Colonic mucosa (tissue), 4 donors: ENCODE data around the gene NFKBIB. TPM values are rescaled to one million over a fixed set of nuclear protein-coding genes. Genes with fewer than 3 reads are reported as not detected.
"Not testable (repeated sequence)": the region's sequence is repeated elsewhere in the genome, so short reads cannot be mapped to it uniquely, and the experiment has no call there.

Experiments used
- DNase-seq: peaks from one replicate; pipeline ENCODE4 v3.0.0-alpha.2; 2020
- H3K27ac ChIP-seq: fragments of 200-600 bp; one replicate; pipeline ENCODE4 v1.8.0; 2021
- H3K27me3 ChIP-seq: fragments of 200-600 bp; one replicate; pipeline ENCODE4 v1.8.0; 2021
- H3K36me3 ChIP-seq: fragments of 200-600 bp; one replicate; pipeline ENCODE4 v1.8.0; 2021
- H3K4me1 ChIP-seq: fragments of 200-600 bp; one replicate; pipeline ENCODE4 v1.8.0; 2021; ENCODE audit warnings: mild to moderate bottlenecking
- H3K4me3 ChIP-seq: fragments of 200-600 bp; one replicate; pipeline ENCODE4 v1.8.0; 2021
- H3K9ac ChIP-seq, 2 donors: one replicate each; pipeline ENCODE4 v1.7.0; 2013; ENCODE audit warnings: control low read depth in 2 of 2, low read depth in 2 of 2, low read length in 2 of 2
- H3K9me3 ChIP-seq: fragments of 200-600 bp; one replicate; pipeline ENCODE4 v1.8.0; 2021
- CTCF ChIP-seq: fragments of 200-600 bp; IDR thresholded peaks from one replicate; pipeline ENCODE4 v1.8.0; 2022; ENCODE audit warnings: antibody characterized with exemption, mild to moderate bottlenecking
- intact Hi-C: fragments of 100-400 bp; cut with DNase I; formaldehyde crosslinking; loops from one replicate; pipeline ENCODE4 v1.14.1; 2022
- total RNA-seq, 2 donors: library from RNA; stranded (reverse); fragmentation: NEBNext Ultra II Directional in 1 of 2; extraction: Animal tissue kit (Norgen Biotek cat#: 25700) in 1 of 2; gene quantifications; one replicate each; pipeline ENCODE4 v1.2.1, GENCODE V29; 2021
- donor health status: healthy.
- donor health status: DM: no; HTN: no; CAD: no.
- donor health status: DM: no; HTN: no; CAD: no.

The NFKBIB gene
- total RNA-seq, 2 donors from 2014 or later, result 40.7 to 52.4 TPM

DNA sequence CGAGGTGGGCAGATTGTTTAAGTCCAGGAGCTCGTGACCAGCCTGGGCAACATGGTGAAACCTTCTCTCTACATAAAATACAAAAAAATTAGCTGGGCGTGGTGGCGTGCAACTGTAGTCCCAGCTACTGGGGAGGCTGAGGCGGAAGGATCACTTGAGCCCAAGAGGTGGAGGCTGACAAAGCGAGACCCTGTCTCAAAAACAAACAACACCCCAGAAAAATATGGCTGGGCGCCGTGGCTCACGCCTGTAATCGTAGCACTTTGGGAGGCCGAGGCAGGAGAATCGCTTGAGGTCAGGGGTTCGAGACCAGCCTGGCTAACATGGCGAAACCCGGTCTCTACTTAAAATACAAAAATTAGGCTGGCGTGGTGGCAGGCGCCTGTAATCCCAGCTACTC, 46.6 kb upstream of the NFKBIB start:
- no peak for DNase-seq
- peak overlapping the region in 1 of 2 donors; percentile 85 for H3K9ac ChIP-seq
- intact Hi-C loops, result no loop called here
- H3K27me3 ChIP-seq, result no peaks in the 10 kb centered on the region
- H3K4me3 ChIP-seq, result no peak overlapping the region
- H3K36me3 ChIP-seq, result no peaks in the 10 kb centered on the region
- H3K9me3 ChIP-seq, result no peaks in the 10 kb centered on the region
- peaks cover 6% of the 10 kb centered on the region for H3K4me1 ChIP-seq
- H3K27ac ChIP-seq, result peak overlapping the region; percentile 94
- no peak for TF ChIP-seq CTCF

DNA sequence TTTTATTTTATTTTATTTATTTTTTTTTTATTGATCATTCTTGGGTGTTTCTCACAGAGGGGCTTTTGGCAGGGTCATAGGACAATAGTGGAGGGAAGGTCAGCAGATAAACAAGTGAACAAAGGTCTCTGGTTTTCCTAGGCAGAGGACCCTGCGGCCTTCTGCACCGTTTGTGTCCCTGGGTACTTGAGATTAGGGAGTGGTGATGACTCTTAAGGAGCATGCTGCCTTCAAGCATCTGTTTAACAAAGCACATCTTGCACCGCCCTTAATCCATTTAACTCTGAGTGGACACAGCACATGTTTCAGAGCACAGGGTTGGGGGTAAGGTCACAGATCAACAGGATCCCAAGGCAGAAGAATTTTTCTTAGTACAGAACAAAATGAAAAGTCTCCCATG, 44.8 kb upstream of the NFKBIB start:
- H3K9ac ChIP-seq, H3K27ac ChIP-seq, H3K4me3 ChIP-seq, H3K4me1 ChIP-seq, H3K9me3 ChIP-seq, H3K27me3 ChIP-seq, DNase-seq, H3K36me3 ChIP-seq, intact Hi-C loops: not testable (repeated sequence)

DNA sequence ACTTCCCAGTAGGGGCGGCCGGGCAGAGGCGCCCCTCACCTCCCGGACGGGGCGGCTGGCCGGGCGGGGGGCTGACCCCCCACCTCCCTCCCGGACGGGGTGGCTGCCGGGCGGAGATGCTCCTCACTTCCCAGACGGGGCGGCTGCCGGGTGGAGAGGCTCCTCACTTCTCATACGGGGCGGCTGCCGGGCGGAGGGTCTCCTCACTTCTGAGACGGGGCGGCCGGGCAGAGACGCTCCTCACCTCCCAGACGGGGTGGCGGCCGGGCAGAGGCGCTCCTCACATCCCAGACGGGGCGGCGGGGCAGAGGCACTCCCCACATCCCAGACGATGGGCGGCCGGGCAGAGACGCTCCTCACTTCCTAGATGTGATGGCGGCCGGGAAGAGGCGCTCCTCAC, 44.0 kb upstream of the NFKBIB start:
- intact Hi-C loops, H3K27ac ChIP-seq, H3K9ac ChIP-seq, H3K4me1 ChIP-seq, H3K4me3 ChIP-seq, H3K27me3 ChIP-seq, DNase-seq, H3K9me3 ChIP-seq, H3K36me3 ChIP-seq: not testable (repeated sequence)

- intact Hi-C loops, result no loop called here
- Histone ChIP-seq H3K4me1 (peaks cover 3% of the 10 kb centered on the region), H3K4me3 (no peak overlapping the region), H3K27me3 (no peaks in the 10 kb centered on the region), H3K9me3 (no peaks in the 10 kb centered on the region), H3K27ac (peak overlapping the region; percentile 27), H3K9ac (no peak overlapping the region), H3K36me3 (no peaks in the 10 kb centered on the region)
- DNase-seq, result no peak
- no peak for TF ChIP-seq CTCF
These were observed 43.0 kb upstream of the NFKBIB start for GRCh38 chr19:38856813-38857212.

- H3K27ac ChIP-seq, H3K9ac ChIP-seq, intact Hi-C loops, H3K36me3 ChIP-seq, H3K9me3 ChIP-seq, H3K4me3 ChIP-seq, H3K27me3 ChIP-seq: not testable (repeated sequence)
- DNase-seq, result peak; percentile 49
- H3K4me1 ChIP-seq, result peaks cover 20% of the 10 kb centered on the region
These were observed 40.1 kb upstream of the NFKBIB start for GRCh38 chr19:38859631-38860204.

GRCh38 chr19:38861368-38861767, 38.4 kb upstream of the NFKBIB start:
- DNase-seq, result no peak
- Histone ChIP-seq H3K27me3 (no peaks in the 10 kb centered on the region), H3K27ac (no peak overlapping the region), H3K4me1 (peaks cover 20% of the 10 kb centered on the region), H3K9me3 (no peaks in the 10 kb centered on the region), H3K4me3 (no peak overlapping the region), H3K36me3 (no peaks in the 10 kb centered on the region), H3K9ac (no peak overlapping the region)
- no peak for TF ChIP-seq CTCF
- intact Hi-C loops, result no loop called here

DNA sequence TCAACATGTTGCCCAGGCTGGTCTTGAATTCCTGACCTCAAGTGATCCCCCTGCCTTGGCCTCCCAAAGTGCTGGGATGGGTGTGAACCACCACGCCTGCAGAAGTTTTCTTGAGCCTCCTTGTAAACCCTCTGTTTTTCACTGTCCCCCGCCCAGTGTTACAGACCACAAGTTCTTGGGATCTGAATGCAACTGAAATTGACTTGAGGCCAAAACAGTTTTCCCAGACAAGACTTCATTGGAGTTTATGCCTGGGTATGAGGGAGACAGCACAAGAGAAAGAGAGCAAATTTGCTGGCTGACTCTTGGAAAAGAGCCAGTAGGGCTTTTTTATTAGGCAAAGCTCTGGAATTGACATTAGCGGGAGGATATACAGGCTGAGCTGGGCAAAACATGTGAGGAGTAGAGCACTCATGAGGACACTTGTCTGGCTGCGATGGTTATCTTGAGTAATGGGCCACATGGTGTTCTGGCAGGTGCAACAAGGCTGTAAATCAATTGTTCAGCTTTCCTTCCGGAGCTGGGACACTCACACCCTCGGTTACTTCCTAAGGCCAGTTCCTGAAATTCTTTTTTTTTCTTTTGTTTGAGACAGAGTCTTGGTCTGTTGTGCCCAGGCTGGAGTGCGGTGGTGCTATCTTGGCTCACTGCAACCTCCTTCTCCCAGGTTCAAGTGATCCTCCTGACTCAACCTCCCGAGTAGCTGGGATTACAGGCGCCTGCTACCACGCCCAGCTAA, 37.3 kb upstream of the NFKBIB start:
- no peak overlapping the region for H3K4me3 ChIP-seq
- TF ChIP-seq CTCF, result no peak
- H3K4me1 ChIP-seq, result peaks cover 20% of the 10 kb centered on the region
- H3K27me3 ChIP-seq, result no peaks in the 10 kb centered on the region
- H3K36me3 ChIP-seq, result no peaks in the 10 kb centered on the region
- no peaks in the 10 kb centered on the region for H3K9me3 ChIP-seq
- H3K27ac ChIP-seq, result peak overlapping the region; percentile 39
- intact Hi-C loops, result no loop called here
- H3K9ac ChIP-seq, result no peak overlapping the region
- DNase-seq, result peak; percentile 55
